Neutrophil (primary cell): ENCODE data around the gene LILRB2.

ENCODE experiments used
- H3K27ac ChIP-seq: fragments of 200-600 bp; sonication (generic); 2 replicates; pipeline ENCODE4 v1.5.1; 2016; ENCODE audit warnings: mild to moderate bottlenecking, moderate library complexity
- H3K27me3 ChIP-seq: fragments of 200-600 bp; sonication (generic); 2 replicates; pipeline ENCODE4 v1.6.0; 2016; ENCODE audit warnings: mild to moderate bottlenecking
- H3K36me3 ChIP-seq: fragments of 200-600 bp; sonication (generic); 2 replicates; pipeline ENCODE4 v1.5.1; 2017
- H3K4me1 ChIP-seq, 2 experiments: fragments of 200-600 bp in 1 of 2; sonication (generic) in 1 of 2; 1 replicate in 1 of 2; 2 replicates in 1 of 2; pipeline versions ENCODE4 v1.5.1 to v1.6.1; 2013 to 2016; ENCODE audit warnings: low read depth in 1 of 2, low read length in 1 of 2, mild to moderate bottlenecking in 1 of 2, moderate library complexity in 1 of 2; ENCODE audit not compliant: control insufficient read depth in 1 of 2, insufficient read depth in 1 of 2
- H3K4me3 ChIP-seq, 2 experiments: fragments of 200-600 bp in 1 of 2; sonication (generic) in 1 of 2; 1 replicate in 1 of 2; 2 replicates in 1 of 2; pipeline ENCODE4 v1.5.1; 2013 to 2016; ENCODE audit warnings: low read depth in 1 of 2, low read length in 1 of 2, mild to moderate bottlenecking in 1 of 2, moderate library complexity in 1 of 2
- H3K9me3 ChIP-seq: fragments of 200-600 bp; sonication (generic); 2 replicates; pipeline ENCODE4 v1.5.1; 2016
- TF ChIP-seq, protein P1 (sequence below): fragments of 200-600 bp; sonication (generic); IDR thresholded peaks from 2 replicates; pipeline ENCODE4 v1.5.1; 2016; ENCODE audit warnings: antibody characterized with exemption

LILRB2 gene

GRCh38 chr19:54316746-54317107 lies 35.8 kb upstream of the LILRB2 start:
- TF ChIP-seq, protein P1, sequence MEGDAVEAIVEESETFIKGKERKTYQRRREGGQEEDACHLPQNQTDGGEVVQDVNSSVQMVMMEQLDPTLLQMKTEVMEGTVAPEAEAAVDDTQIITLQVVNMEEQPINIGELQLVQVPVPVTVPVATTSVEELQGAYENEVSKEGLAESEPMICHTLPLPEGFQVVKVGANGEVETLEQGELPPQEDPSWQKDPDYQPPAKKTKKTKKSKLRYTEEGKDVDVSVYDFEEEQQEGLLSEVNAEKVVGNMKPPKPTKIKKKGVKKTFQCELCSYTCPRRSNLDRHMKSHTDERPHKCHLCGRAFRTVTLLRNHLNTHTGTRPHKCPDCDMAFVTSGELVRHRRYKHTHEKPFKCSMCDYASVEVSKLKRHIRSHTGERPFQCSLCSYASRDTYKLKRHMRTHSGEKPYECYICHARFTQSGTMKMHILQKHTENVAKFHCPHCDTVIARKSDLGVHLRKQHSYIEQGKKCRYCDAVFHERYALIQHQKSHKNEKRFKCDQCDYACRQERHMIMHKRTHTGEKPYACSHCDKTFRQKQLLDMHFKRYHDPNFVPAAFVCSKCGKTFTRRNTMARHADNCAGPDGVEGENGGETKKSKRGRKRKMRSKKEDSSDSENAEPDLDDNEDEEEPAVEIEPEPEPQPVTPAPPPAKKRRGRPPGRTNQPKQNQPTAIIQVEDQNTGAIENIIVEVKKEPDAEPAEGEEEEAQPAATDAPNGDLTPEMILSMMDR, result no peak
- peak overlapping the region; percentile 47 to 55 for H3K4me3 ChIP-seq
- no peaks in the 10 kb centered on the region for H3K27me3 ChIP-seq
- peak overlapping the region; percentile 92 for H3K27ac ChIP-seq
- peaks cover 78 to 89% of the 10 kb centered on the region in 2 experiments for H3K4me1 ChIP-seq
- H3K9me3 ChIP-seq, result no peaks in the 10 kb centered on the region
- peaks cover under 1% of the 10 kb centered on the region for H3K36me3 ChIP-seq

GRCh38 chr19:54315956-54316355 lies 35.0 kb upstream of the LILRB2 start:
- Histone ChIP-seq H3K36me3 (peaks cover 8% of the 10 kb centered on the region), H3K27ac (peak overlapping the region; percentile 92), H3K27me3 (no peaks in the 10 kb centered on the region), H3K4me1 (peaks cover 85 to 96% of the 10 kb centered on the region in 2 experiments), H3K9me3 (no peaks in the 10 kb centered on the region), H3K4me3 (peak overlapping the region; percentile 47 to 55)
- TF ChIP-seq, protein P1, result no peak

DNA sequence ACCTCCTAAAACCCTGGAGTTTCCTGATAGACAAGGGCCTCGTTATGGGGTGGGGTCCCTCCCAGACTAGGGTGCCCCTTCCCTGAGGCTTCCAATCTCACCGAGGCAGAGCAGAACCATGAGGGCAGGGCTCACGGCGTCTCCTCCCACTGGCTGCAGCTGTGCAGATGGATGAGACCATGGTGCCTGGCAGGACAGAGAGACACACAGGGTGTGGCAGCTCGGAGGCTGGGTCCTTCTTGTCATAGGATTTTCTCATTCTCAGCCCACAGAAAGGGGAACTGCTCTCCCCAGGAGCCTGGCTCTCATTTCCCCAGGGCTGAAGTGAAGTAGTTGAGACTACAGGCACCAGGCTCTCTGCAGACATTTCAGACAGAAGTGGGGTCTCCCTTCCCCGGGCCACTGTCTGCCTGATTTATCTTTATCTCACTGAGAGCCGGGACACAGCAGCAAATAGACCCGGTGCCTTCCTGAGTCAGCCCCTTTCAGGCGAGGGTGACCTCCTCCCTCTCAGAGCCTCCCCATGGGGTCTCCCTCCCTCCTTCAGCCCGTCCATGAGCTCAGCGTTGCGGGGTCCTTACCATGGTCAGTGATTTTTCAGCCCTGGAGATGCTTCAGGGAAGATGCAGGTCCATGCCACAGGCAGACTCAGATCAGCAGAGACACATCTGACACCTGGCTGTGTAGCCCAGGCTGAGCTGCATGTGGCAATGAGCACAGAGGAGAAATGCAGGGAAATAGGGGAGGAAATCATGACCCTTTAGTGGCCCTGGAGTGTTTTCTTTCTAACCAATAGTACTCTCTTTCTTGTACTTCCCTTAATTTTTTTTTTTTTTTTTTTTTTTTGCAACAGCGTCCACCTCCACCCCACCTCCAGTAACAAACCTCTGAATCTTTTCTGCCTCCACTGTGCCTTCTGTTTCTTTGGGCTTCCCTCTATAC lies 31.8 kb upstream of the LILRB2 start, which contains the start of gene LILRA5:
TSS of gene LILRA5 (minus strand) at position 731 of the 942 bp plus-strand sequence. CDS start at position 584, 147 bp downstream.
- H3K4me1 ChIP-seq, result peaks cover 90 to 94% of the 10 kb centered on the region in 2 experiments
- no peaks in the 10 kb centered on the region for H3K27me3 ChIP-seq
- peak within 1 kb of the TSS; percentile 89 for H3K27ac ChIP-seq
- H3K4me3 ChIP-seq, result peak within 1 kb of the TSS; percentile 81 to 98
- no peaks in the 10 kb centered on the region for H3K9me3 ChIP-seq
- TF ChIP-seq, protein P1, result no peak
- peaks cover 38% of the 10 kb centered on the region for H3K36me3 ChIP-seq

DNA sequence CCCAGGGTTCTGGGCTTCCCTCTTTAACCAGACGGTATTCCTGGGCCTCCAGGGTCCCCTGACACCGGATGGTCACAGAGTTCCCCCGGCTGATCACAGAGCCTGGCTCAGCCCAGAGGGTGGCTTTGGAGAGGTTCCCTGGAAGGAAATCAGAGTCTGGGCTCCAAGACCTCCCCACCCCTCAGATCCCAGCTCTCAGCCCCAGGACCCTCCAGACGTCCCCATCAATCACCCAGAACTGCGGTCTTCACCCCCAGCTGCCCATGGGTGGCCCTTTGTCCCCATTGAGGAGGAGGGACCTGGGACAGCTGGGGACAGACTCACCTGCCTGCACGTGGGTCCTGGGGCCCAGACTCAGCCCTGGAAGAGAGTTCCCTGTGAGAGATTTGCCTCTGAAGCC lies 31.1 kb upstream of the LILRB2 start:
- TF ChIP-seq, protein P1, result no peak
- peaks cover 45% of the 10 kb centered on the region for H3K36me3 ChIP-seq
- peaks cover 88 to 94% of the 10 kb centered on the region in 2 experiments for H3K4me1 ChIP-seq
- peak overlapping the region; percentile 89 for H3K27ac ChIP-seq
- no peaks in the 10 kb centered on the region for H3K27me3 ChIP-seq
- peak overlapping the region; percentile 81 to 98 for H3K4me3 ChIP-seq
- H3K9me3 ChIP-seq, result no peaks in the 10 kb centered on the region

- H3K4me1 ChIP-seq, result peaks cover 86 to 93% of the 10 kb centered on the region in 2 experiments
- H3K27ac ChIP-seq, result peak overlapping the region; percentile 89
- H3K4me3 ChIP-seq, result peak overlapping the region; percentile 81 to 98
- H3K27me3 ChIP-seq, result no peaks in the 10 kb centered on the region
- no peaks in the 10 kb centered on the region for H3K9me3 ChIP-seq
- H3K36me3 ChIP-seq, result peaks cover 51% of the 10 kb centered on the region
- TF ChIP-seq, protein P1, result no peak
These were observed 30.6 kb upstream of the LILRB2 start for GRCh38 chr19:54311486-54311885.
